Effector memory CD8-positive, alpha-beta T cell (primary cell): ENCODE measurements around the gene SLC25A25.

Experiments used
- ATAC-seq: fragments of 150-1000 bp; cut with Tn5 transposase; replicated peaks from 2 replicates; pipeline ENCODE4 v1.10.0; 2021; ENCODE audit warnings: mild to moderate bottlenecking, moderate library complexity
- DNase-seq, 3 experiments: peaks; one replicate each; pipeline ENCODE4 v3.0.0; 2021
- H3K27ac Mint-ChIP-seq, 2 donors: one replicate each; pipeline ENCODE4 v1.8.0; 2022; ENCODE audit warnings: mild to moderate bottlenecking in 2 of 2, mixed read lengths in 2 of 2, moderate library complexity in 2 of 2
- H3K27me3 Mint-ChIP-seq, 2 donors: one replicate each; pipeline ENCODE4 v1.8.0; 2022; ENCODE audit warnings: mixed read lengths in 2 of 2
- H3K36me3 Mint-ChIP-seq: one replicate; pipeline ENCODE4 v1.8.0; 2022; ENCODE audit warnings: mild to moderate bottlenecking, moderate library complexity, mixed read lengths; ENCODE audit not compliant: insufficient read depth
- H3K4me1 Mint-ChIP-seq, 2 donors: one replicate each; pipeline ENCODE4 v1.8.0; 2022; ENCODE audit warnings: low read depth in 2 of 2, mixed read lengths in 2 of 2
- H3K4me3 Mint-ChIP-seq, 2 donors: one replicate each; pipeline ENCODE4 v1.8.0; 2022; ENCODE audit warnings: mild to moderate bottlenecking in 2 of 2, mixed read lengths in 2 of 2, moderate library complexity in 2 of 2
- H3K9me3 Mint-ChIP-seq, 2 donors: one replicate each; pipeline ENCODE4 v1.8.0; 2022; ENCODE audit warnings: mixed read lengths in 2 of 2

Gene SLC25A25

GRCh38 chr9:128089299-128089698, 21.3 kb downstream of the SLC25A25 start:
- peaks cover 38 to 66% of the 10 kb centered on the region in 2 donors for H3K4me1 Mint-ChIP-seq
- no peaks in the 10 kb centered on the region for H3K9me3 Mint-ChIP-seq
- no peaks in the 10 kb centered on the region for H3K27me3 Mint-ChIP-seq
- DNase-seq (no peak), ATAC-seq (no peak)
- no peak overlapping the region for H3K27ac Mint-ChIP-seq
- peaks cover 30% of the 10 kb centered on the region for H3K36me3 Mint-ChIP-seq
- H3K4me3 Mint-ChIP-seq = no peak overlapping the region

- Mint-ChIP-seq H3K36me3 (peaks cover 20% of the 10 kb centered on the region), H3K27ac (peak overlapping the region in 1 of 2 donors; percentile 55), H3K9me3 (no peaks in the 10 kb centered on the region), H3K27me3 (no peaks in the 10 kb centered on the region), H3K4me3 (no peak overlapping the region), H3K4me1 (peaks cover 36 to 59% of the 10 kb centered on the region in 2 donors)
- ATAC-seq (no peak), DNase-seq (no peak)
Observed at GRCh38 chr9:128091144-128091543, 23.1 kb downstream of the SLC25A25 start.

GRCh38 chr9:128091571-128091970, 23.5 kb downstream of the SLC25A25 start:
- no peak for DNase-seq
- H3K27ac Mint-ChIP-seq = peak overlapping the region; percentile 73 to 87
- no peak for ATAC-seq
- H3K27me3 Mint-ChIP-seq = no peaks in the 10 kb centered on the region
- peaks cover 17% of the 10 kb centered on the region for H3K36me3 Mint-ChIP-seq
- peaks cover 36 to 61% of the 10 kb centered on the region in 2 donors for H3K4me1 Mint-ChIP-seq
- H3K4me3 Mint-ChIP-seq = peak overlapping the region in 1 of 2 donors; percentile 28
- no peaks in the 10 kb centered on the region for H3K9me3 Mint-ChIP-seq

- H3K27me3 Mint-ChIP-seq = no peaks in the 10 kb centered on the region
- H3K27ac Mint-ChIP-seq = peak overlapping the region; percentile 75 to 87
- DNase-seq (no peak), ATAC-seq (no peak)
- H3K36me3 Mint-ChIP-seq = peaks cover 14% of the 10 kb centered on the region
- H3K4me3 Mint-ChIP-seq = no peak overlapping the region
- no peaks in the 10 kb centered on the region for H3K9me3 Mint-ChIP-seq
- H3K4me1 Mint-ChIP-seq = peaks cover 38 to 63% of the 10 kb centered on the region in 2 donors
Observed at GRCh38 chr9:128092199-128092977, 24.4 kb downstream of the SLC25A25 start.

GRCh38 chr9:128093011-128093410, 25.0 kb downstream of the SLC25A25 start:
- Mint-ChIP-seq H3K27me3 (no peaks in the 10 kb centered on the region), H3K27ac (peak overlapping the region; percentile 75 to 87), H3K4me1 (peaks cover 36 to 57% of the 10 kb centered on the region in 2 donors), H3K4me3 (no peak overlapping the region), H3K36me3 (peaks cover 8% of the 10 kb centered on the region), H3K9me3 (no peaks in the 10 kb centered on the region)
- DNase-seq (no peak), ATAC-seq (no peak)

- DNase-seq (peak in 1 of 3 experiments; percentile 29), ATAC-seq (peak; percentile 86)
- Mint-ChIP-seq H3K27ac (peak overlapping the region; percentile 59 to 64), H3K4me1 (peaks cover 44 to 57% of the 10 kb centered on the region in 2 donors), H3K4me3 (no peak overlapping the region), H3K9me3 (no peaks in the 10 kb centered on the region), H3K36me3 (peaks cover 5% of the 10 kb centered on the region), H3K27me3 (no peaks in the 10 kb centered on the region)
Observed at GRCh38 chr9:128094166-128094949, 26.3 kb downstream of the SLC25A25 start.

GRCh38 chr9:128094950-128095544, 27.0 kb downstream of the SLC25A25 start:
- H3K27me3 Mint-ChIP-seq = no peaks in the 10 kb centered on the region
- no peaks in the 10 kb centered on the region for H3K9me3 Mint-ChIP-seq
- H3K4me1 Mint-ChIP-seq = peaks cover 47 to 53% of the 10 kb centered on the region in 2 donors
- peak overlapping the region; percentile 59 to 64 for H3K27ac Mint-ChIP-seq
- H3K36me3 Mint-ChIP-seq = peaks cover 5% of the 10 kb centered on the region
- H3K4me3 Mint-ChIP-seq = no peak overlapping the region
- no peak for DNase-seq
- no peak for ATAC-seq

GRCh38 chr9:128096616-128097536, 28.8 kb downstream of the SLC25A25 start:
- no peaks in the 10 kb centered on the region for H3K27me3 Mint-ChIP-seq
- peak overlapping the region in 1 of 2 donors; percentile 57 for H3K27ac Mint-ChIP-seq
- H3K9me3 Mint-ChIP-seq = no peaks in the 10 kb centered on the region
- ATAC-seq (no peak), DNase-seq (no peak)
- no peak overlapping the region for H3K4me3 Mint-ChIP-seq
- peaks cover 13% of the 10 kb centered on the region for H3K36me3 Mint-ChIP-seq
- peaks cover 42 to 44% of the 10 kb centered on the region in 2 donors for H3K4me1 Mint-ChIP-seq

- Mint-ChIP-seq H3K27ac (peak overlapping the region in 1 of 2 donors; percentile 57), H3K4me3 (no peak overlapping the region), H3K36me3 (peaks cover 21% of the 10 kb centered on the region), H3K4me1 (peaks cover 37 to 41% of the 10 kb centered on the region in 2 donors), H3K9me3 (no peaks in the 10 kb centered on the region), H3K27me3 (no peaks in the 10 kb centered on the region)
- DNase-seq (no peak), ATAC-seq (no peak)
Observed at GRCh38 chr9:128097543-128098296, 29.7 kb downstream of the SLC25A25 start.

GRCh38 chr9:128098297-128099230, 30.5 kb downstream of the SLC25A25 start:
- no peak for DNase-seq
- H3K4me1 Mint-ChIP-seq = peaks cover 33 to 40% of the 10 kb centered on the region in 2 donors
- H3K4me3 Mint-ChIP-seq = no peak overlapping the region
- peak; percentile 40 for ATAC-seq
- H3K36me3 Mint-ChIP-seq = peaks cover 28% of the 10 kb centered on the region
- H3K27me3 Mint-ChIP-seq = no peaks in the 10 kb centered on the region
- H3K9me3 Mint-ChIP-seq = no peaks in the 10 kb centered on the region
- peak overlapping the region; percentile 57 to 60 for H3K27ac Mint-ChIP-seq

- DNase-seq = no peak
- Mint-ChIP-seq H3K9me3 (no peaks in the 10 kb centered on the region), H3K27me3 (no peaks in the 10 kb centered on the region), H3K4me3 (peak overlapping the region in 1 of 2 donors; percentile 25), H3K27ac (peak overlapping the region; percentile 57 to 60), H3K4me1 (peaks cover 27 to 37% of the 10 kb centered on the region in 2 donors), H3K36me3 (peaks cover 33% of the 10 kb centered on the region)
- ATAC-seq = peak; percentile 26
Observed at GRCh38 chr9:128099231-128099931, 31.3 kb downstream of the SLC25A25 start.
